ENCODE results near the gene RELL1.

DNA sequence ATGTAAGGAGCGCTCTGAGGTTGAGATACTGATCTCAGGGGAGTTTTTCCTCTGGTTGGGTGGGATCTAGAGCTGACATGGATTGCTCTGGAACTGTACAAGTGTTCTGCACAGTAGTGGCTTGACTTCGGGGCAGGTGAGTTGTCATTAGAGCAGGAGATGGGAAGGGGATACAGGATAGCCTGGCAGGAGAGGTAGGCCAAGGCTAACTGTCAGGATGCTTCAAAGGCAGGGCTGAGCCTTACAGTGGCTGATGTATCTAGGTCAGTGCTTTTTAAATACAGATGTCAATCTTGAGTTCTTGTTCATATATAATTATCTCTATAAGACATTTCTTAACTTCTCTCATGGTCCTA is 43.5 kb upstream of the RELL1 start:
- no peak for TF ChIP-seq EZH2 (IDR thresholded peaks at IDR 0.05; ENCODE audit: insufficient read depth, low read length)
- TF ChIP-seq, protein P1, sequence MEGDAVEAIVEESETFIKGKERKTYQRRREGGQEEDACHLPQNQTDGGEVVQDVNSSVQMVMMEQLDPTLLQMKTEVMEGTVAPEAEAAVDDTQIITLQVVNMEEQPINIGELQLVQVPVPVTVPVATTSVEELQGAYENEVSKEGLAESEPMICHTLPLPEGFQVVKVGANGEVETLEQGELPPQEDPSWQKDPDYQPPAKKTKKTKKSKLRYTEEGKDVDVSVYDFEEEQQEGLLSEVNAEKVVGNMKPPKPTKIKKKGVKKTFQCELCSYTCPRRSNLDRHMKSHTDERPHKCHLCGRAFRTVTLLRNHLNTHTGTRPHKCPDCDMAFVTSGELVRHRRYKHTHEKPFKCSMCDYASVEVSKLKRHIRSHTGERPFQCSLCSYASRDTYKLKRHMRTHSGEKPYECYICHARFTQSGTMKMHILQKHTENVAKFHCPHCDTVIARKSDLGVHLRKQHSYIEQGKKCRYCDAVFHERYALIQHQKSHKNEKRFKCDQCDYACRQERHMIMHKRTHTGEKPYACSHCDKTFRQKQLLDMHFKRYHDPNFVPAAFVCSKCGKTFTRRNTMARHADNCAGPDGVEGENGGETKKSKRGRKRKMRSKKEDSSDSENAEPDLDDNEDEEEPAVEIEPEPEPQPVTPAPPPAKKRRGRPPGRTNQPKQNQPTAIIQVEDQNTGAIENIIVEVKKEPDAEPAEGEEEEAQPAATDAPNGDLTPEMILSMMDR (IDR thresholded peaks at IDR 0.05; ENCODE audit: insufficient read depth, low read depth, low read length), result no peak
